GM21529 (cell line): ENCODE measurements around the gene NDUFB2.
"Not testable (repeated sequence)": the region's sequence is repeated elsewhere in the genome, so short reads cannot be mapped to it uniquely, and the experiment has no call there.

Source experiments
- ATAC-seq: cut with Tn5 transposase; IDR thresholded peaks from one replicate; pipeline ENCODE4 v1.9.1; 2021; ENCODE audit not compliant: unreplicated experiment

NDUFB2 gene

GRCh38 chr7:140696680-140697446 lies at the start of gene NDUFB2:
Gene NDUFB2, plus strand, starts transcription at chr7:140696708. Its CDS starts 37 bp downstream, at chr7:140696745.
- peak; percentile 92 for ATAC-seq

- ATAC-seq, result peak; percentile 83
Measured at GRCh38 chr7:140646931-140647647, 49.4 kb upstream of the NDUFB2 start.

- no peak for ATAC-seq
Measured at GRCh38 chr7:140649556-140650205, 46.8 kb upstream of the NDUFB2 start.

- ATAC-seq, result no peak
Measured at GRCh38 chr7:140650367-140650766, 46.1 kb upstream of the NDUFB2 start.

GRCh38 chr7:140653319-140654108 lies 43.0 kb upstream of the NDUFB2 start:
- ATAC-seq, result no peak

- ATAC-seq, result no peak
Measured at GRCh38 chr7:140654109-140654387, 42.5 kb upstream of the NDUFB2 start.

- no peak for ATAC-seq
Measured at GRCh38 chr7:140654661-140655060, 41.8 kb upstream of the NDUFB2 start.

- no peak for ATAC-seq
Measured at GRCh38 chr7:140655511-140656408, 40.7 kb upstream of the NDUFB2 start.

GRCh38 chr7:140656548-140657515 lies 39.7 kb upstream of the NDUFB2 start:
- ATAC-seq, result peak; percentile 98

- ATAC-seq, result no peak
Measured at GRCh38 chr7:140657891-140658290, 38.6 kb upstream of the NDUFB2 start.

- ATAC-seq, result no peak
Measured at GRCh38 chr7:140659856-140660255, 36.7 kb upstream of the NDUFB2 start.

GRCh38 chr7:140661124-140661523 lies 35.4 kb upstream of the NDUFB2 start:
- no peak for ATAC-seq

GRCh38 chr7:140662938-140663337 lies 33.6 kb upstream of the NDUFB2 start:
- not testable (repeated sequence) for ATAC-seq

GRCh38 chr7:140667476-140667875 lies 29.0 kb upstream of the NDUFB2 start:
- ATAC-seq, result no peak

- no peak for ATAC-seq
Measured at GRCh38 chr7:140668641-140669040, 27.9 kb upstream of the NDUFB2 start.

- ATAC-seq, result no peak
Measured at GRCh38 chr7:140669352-140669751, 27.2 kb upstream of the NDUFB2 start.

- not testable (repeated sequence) for ATAC-seq
Measured at GRCh38 chr7:140669862-140670261, 26.6 kb upstream of the NDUFB2 start.

GRCh38 chr7:140670343-140670935 lies 26.1 kb upstream of the NDUFB2 start:
- ATAC-seq, result no peak

GRCh38 chr7:140671966-140672365 lies 24.5 kb upstream of the NDUFB2 start:
- ATAC-seq, result no peak
